OCI-LY3 (cell line): Measurements from ENCODE around the gene TYMP.

Source experiments
- CTCF ChIP-seq: fragments of 200-600, 300-600 bp; sonication (generic); IDR thresholded peaks from 2 replicates; pipeline ENCODE4 v1.5.1; 2014; ENCODE audit warnings: antibody characterized with exemption, low read length, low read depth
- EZH2phosphoT487 ChIP-seq: fragments of 200-600 bp; shearing (Covaris generic); IDR thresholded peaks from 2 replicates; pipeline ENCODE4 v1.6.1; 2018; ENCODE audit warnings: antibody characterized with exemption, mixed run types, low read depth

GRCh38 chr22:50490531-50491308, 39.1 kb downstream of the TYMP start:
- TF ChIP-seq CTCF = no peak
- TF ChIP-seq EZH2phosphoT487 = no peak
